GM23338 (cell line): ENCODE data around the gene CCDC188.

Experiments
- STAT1 ChIP-seq: IDR thresholded peaks from one replicate; pipeline ENCODE4 v1.6.1; 2016; ENCODE audit warnings: antibody characterized with exemption; ENCODE audit not compliant: unreplicated experiment
- TF ChIP-seq, protein P1 (sequence below), 2 experiments: fragments of 200-600 bp in 1 of 2; sonication (generic) in 1 of 2; conservative IDR thresholded peaks; 2 replicates each; pipeline versions ENCODE4 v1.5.1 to v1.6.1; 2016 to 2017; ENCODE audit warnings: antibody characterized with exemption in 2 of 2, low read depth in 2 of 2, mild to moderate bottlenecking in 2 of 2, moderate library complexity in 1 of 2

DNA sequence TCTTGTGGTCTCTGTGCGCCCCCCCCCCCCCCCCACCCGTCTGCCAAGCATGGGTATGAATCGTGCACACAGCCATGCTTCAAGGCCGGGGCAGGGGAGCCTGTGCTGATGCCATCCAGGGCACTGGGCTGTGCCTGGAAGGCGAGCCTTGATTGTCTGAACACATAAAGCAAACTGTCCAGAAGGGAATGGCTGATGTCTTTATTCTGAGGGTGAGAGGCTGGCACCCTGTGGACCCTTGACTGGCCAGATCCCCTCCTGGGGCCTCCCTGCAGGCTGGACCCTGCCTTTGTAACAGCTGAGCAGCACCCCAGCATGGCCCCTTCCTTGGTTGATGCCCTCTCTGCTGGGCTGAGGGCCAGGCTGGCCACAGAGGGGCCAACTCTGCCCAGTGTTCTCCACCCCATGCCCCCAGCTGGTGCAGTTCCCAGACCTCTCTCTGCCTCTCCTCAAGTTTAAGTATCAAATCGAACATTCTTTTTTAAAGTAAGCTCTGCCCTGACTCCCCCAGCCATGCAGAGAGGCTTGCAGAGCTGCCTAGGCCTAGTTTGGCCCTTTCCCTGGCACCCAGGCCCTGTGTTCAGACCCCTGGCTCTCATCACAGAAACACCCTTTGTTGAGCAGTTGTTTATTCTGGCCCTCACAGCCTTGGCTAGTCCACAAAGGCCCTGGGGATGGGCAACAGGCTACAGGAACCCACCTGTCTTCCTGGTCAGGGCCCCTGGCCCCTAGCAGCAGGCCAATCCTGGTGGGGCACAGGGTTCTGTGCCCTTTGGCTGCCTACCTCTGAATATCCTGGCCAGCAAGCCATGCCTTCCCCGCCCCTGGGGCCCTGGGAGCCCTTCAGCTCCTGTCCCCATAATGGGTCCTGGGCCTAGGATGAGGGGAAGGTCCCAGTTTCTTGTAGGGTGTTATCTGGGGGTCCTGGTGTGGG is 38.9 kb downstream of the CCDC188 start:
- TF ChIP-seq, protein P1, sequence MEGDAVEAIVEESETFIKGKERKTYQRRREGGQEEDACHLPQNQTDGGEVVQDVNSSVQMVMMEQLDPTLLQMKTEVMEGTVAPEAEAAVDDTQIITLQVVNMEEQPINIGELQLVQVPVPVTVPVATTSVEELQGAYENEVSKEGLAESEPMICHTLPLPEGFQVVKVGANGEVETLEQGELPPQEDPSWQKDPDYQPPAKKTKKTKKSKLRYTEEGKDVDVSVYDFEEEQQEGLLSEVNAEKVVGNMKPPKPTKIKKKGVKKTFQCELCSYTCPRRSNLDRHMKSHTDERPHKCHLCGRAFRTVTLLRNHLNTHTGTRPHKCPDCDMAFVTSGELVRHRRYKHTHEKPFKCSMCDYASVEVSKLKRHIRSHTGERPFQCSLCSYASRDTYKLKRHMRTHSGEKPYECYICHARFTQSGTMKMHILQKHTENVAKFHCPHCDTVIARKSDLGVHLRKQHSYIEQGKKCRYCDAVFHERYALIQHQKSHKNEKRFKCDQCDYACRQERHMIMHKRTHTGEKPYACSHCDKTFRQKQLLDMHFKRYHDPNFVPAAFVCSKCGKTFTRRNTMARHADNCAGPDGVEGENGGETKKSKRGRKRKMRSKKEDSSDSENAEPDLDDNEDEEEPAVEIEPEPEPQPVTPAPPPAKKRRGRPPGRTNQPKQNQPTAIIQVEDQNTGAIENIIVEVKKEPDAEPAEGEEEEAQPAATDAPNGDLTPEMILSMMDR (conservative IDR thresholded peaks at IDR 0.05; ENCODE audit: low read depth in 2 of 2), result no peak
- TF ChIP-seq STAT1, result no peak
